ENCODE results near the gene LNPEP.

LNPEP gene

GRCh38 chr5:96934708-96935558 is 947 bp upstream of the LNPEP start:
- TF ChIP-seq TAF1 (IDR thresholded peaks at IDR 0.05; ENCODE audit: borderline replicate concordance, insufficient read depth, low read length) (no peak), POLR2AphosphoS5 (IDR thresholded peaks at IDR 0.05; ENCODE audit: low read depth, low read length) (peak; percentile 48; the same call in 1 of the 2 replicates), FOXP2 (optimal IDR thresholded peaks at IDR 0.05; ENCODE audit: borderline replicate concordance, extremely low read depth, extremely low read length, insufficient read depth) (peak; percentile 84), SIN3A (IDR thresholded peaks at IDR 0.05; ENCODE audit: borderline replicate concordance, insufficient read depth, low read length) (peak; percentile 67; the same call in 1 of the 2 replicates), REST (IDR thresholded peaks at IDR 0.05; ENCODE audit: insufficient read depth in 1 of 2, low read depth in 2 of 2, low read length in 2 of 2) (0 out of 4 replicates have a peak, but pooled peaks of 1 of the 2 experiments have one; percentile 9)

GRCh38 chr5:96936431-96937320 is 796 bp downstream of the LNPEP start:
- TF ChIP-seq TAF1 (IDR thresholded peaks at IDR 0.05; ENCODE audit: borderline replicate concordance, insufficient read depth, low read length) (no peak), SIN3A (IDR thresholded peaks at IDR 0.05; ENCODE audit: borderline replicate concordance, insufficient read depth, low read length) (no peak), REST (IDR thresholded peaks at IDR 0.05; ENCODE audit: insufficient read depth in 1 of 2, low read depth in 2 of 2, low read length in 2 of 2) (no peak; a peak in 1 of 4 replicates), POLR2AphosphoS5 (IDR thresholded peaks at IDR 0.05; ENCODE audit: low read depth, low read length) (no peak), FOXP2 (optimal IDR thresholded peaks at IDR 0.05; ENCODE audit: borderline replicate concordance, extremely low read depth, extremely low read length, insufficient read depth) (no peak)

- TF ChIP-seq TAF1 (IDR thresholded peaks at IDR 0.05; ENCODE audit: borderline replicate concordance, insufficient read depth, low read length) = no peak
- TF ChIP-seq POLR2AphosphoS5 (IDR thresholded peaks at IDR 0.05; ENCODE audit: low read depth, low read length) = no peak
- TF ChIP-seq REST (IDR thresholded peaks at IDR 0.05; ENCODE audit: insufficient read depth in 1 of 2, low read depth in 2 of 2, low read length in 2 of 2) = no peak
- TF ChIP-seq FOXP2 (optimal IDR thresholded peaks at IDR 0.05; ENCODE audit: borderline replicate concordance, extremely low read depth, extremely low read length, insufficient read depth) = no peak
- TF ChIP-seq SIN3A (IDR thresholded peaks at IDR 0.05; ENCODE audit: borderline replicate concordance, insufficient read depth, low read length) = no peak
Measured at GRCh38 chr5:96940586-96940985, 4.7 kb downstream of the LNPEP start.

- TF ChIP-seq POLR2AphosphoS5 (IDR thresholded peaks at IDR 0.05; ENCODE audit: low read depth, low read length) (no peak), FOXP2 (optimal IDR thresholded peaks at IDR 0.05; ENCODE audit: borderline replicate concordance, extremely low read depth, extremely low read length, insufficient read depth) (no peak), SIN3A (IDR thresholded peaks at IDR 0.05; ENCODE audit: borderline replicate concordance, insufficient read depth, low read length) (no peak), REST (IDR thresholded peaks at IDR 0.05; ENCODE audit: insufficient read depth in 1 of 2, low read depth in 2 of 2, low read length in 2 of 2) (no peak), TAF1 (IDR thresholded peaks at IDR 0.05; ENCODE audit: borderline replicate concordance, insufficient read depth, low read length) (no peak)
Measured at GRCh38 chr5:96941140-96941539, 5.3 kb downstream of the LNPEP start.

Data from PFSK-1 (cell line).